WI38 (cell line): ENCODE measurements around the gene CHRNB4.

Experiments
- H3K4me3 ChIP-seq: 2 replicates; pipeline ENCODE4 v1.5.1; 2011; ENCODE audit warnings: low read depth, mild to moderate bottlenecking, control low read depth, low read length
- TF ChIP-seq, protein P1 (sequence below): IDR thresholded peaks from 2 replicates; pipeline ENCODE4 v1.5.1; 2012; ENCODE audit warnings: low read depth, mild to moderate bottlenecking, control low read depth, low read length

The CHRNB4 gene

DNA sequence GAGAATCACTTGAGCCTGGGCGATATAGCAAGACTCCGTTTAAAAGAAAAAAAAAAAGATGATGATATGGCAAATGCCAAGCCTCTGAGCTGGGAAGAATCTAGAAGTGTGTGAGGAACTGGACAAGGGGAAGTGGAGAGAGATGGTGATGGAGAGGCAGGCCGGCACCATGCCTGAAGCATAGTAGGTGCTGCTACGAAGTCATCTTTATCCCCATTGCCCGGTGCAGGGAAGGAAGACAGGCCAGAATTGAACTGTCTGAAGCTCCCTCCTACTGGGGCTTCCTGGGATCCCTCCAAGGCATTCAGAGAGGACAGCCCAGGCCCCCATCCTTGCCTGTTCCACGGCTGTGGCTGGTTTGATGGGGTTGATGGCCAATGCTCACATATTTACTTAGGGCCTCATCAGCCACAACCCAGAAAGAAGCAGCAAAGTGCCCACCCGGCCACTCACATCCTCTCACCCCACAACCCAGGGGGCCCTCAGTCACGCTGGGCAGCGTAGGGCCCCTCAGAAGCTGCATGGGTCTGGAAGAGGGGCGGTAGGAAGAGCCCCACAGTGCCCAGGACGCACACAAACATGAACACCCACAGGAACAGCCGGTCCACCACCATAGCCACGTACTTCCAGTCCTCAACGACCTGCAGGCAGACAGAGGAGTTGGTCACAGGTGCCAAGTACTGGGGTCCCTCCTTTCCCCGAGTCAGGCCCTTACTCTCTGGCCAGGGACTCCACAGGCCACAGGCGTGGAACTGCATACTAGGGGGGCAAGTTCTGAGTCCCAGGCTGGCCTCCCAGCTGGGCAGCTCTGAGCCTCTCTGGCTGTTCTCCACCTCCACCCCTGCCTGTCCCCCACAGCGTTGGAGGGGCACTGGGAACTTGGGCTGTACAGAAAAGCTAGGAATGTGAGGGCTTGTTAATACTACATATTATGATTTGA lies 16.1 kb downstream of the CHRNB4 start:
- no peak overlapping the region for H3K4me3 ChIP-seq
- TF ChIP-seq, protein P1, sequence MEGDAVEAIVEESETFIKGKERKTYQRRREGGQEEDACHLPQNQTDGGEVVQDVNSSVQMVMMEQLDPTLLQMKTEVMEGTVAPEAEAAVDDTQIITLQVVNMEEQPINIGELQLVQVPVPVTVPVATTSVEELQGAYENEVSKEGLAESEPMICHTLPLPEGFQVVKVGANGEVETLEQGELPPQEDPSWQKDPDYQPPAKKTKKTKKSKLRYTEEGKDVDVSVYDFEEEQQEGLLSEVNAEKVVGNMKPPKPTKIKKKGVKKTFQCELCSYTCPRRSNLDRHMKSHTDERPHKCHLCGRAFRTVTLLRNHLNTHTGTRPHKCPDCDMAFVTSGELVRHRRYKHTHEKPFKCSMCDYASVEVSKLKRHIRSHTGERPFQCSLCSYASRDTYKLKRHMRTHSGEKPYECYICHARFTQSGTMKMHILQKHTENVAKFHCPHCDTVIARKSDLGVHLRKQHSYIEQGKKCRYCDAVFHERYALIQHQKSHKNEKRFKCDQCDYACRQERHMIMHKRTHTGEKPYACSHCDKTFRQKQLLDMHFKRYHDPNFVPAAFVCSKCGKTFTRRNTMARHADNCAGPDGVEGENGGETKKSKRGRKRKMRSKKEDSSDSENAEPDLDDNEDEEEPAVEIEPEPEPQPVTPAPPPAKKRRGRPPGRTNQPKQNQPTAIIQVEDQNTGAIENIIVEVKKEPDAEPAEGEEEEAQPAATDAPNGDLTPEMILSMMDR = no peak

DNA sequence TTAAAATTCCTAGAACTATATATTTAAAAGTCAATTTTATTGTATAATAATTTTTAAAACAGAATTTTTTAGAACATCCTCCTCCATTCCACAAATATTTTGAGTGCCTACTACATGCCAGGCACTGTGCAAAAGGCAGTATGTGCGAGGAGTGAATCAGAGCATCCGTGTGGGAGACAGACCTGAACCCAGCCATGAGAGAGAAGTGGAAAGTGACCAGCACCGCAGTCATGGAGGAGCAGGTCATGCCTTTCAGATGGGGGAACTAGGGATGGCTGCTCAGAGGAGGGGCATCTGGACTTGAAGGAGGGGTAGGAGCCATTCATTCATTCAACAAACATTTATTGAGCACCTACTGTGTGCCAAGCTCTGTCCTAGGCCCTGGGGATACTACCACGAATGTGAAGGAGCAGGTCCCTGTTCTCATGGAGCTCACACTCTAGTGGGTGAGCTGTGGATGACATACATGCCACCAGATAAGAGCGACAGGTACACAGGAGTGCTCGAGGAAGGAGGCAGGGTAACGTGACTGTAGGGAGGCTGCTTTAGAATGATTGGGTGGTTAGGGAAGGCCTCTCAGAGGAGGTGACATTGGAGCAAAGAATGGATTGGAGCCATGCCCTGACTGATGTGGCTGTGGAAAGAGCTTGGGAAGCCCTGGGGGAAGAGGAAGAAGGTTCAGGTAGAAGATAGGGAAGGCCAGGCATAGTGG lies 17.1 kb downstream of the CHRNB4 start:
- TF ChIP-seq, protein P1 = no peak
- H3K4me3 ChIP-seq = no peak overlapping the region

GRCh38 chr15:78621810-78622402 lies 19.1 kb downstream of the CHRNB4 start:
- H3K4me3 ChIP-seq = no peak overlapping the region
- TF ChIP-seq, protein P1 = no peak

DNA sequence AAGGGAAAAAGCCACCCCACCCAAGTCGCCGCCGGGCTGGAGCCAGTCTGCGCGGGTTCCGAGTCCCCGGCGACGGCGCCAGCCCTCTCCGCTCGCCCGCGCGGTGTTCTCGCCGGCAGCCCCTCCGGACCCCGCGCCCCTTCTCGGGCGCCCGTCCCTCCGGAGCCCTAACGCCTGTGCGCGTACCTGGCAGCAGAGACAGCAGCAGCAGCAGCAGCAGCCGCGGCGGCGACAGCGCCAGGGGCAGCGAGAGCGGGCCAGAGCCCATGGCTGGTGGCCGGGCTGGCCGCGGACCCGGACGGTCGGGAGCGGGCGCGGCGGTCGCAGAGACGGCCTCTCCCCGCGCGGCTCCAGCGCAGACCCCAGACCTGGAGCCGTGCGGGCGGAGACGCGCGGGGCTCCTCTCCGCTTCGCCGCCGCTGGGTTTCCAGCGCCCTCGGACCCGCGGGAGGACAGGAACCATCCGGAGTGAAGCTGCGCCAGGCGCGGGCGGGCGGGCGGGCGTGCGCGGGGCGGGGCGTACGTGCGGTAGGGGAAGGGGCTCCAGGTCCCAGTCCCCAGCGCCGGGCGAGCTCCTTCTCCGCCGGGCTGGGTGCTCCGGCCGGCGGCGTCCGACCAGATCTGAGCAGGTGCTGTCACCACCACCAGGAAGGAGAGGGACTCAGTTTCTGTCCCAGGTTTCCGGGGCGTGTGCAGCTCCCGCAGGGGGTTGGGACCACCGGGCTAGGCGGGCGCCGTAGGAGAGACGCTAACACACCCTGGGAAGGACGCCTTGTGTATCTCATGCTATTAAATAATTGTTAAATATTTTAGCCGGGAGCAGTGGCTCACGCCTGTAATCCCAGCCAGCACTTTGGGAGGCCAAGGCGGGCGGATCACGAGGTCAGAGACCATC lies 20.2 kb downstream of the CHRNB4 start, which contains the start of gene CHRNA3:
CHRNA3 (minus strand) TSS at position 470 of the 895 bp plus-strand sequence; CDS start at position 268, 202 bp downstream.
- TF ChIP-seq, protein P1 = no peak

GRCh38 chr15:78620021-78620526 lies 20.9 kb downstream of the CHRNB4 start:
- TF ChIP-seq, protein P1 = no peak
- no peak overlapping the region for H3K4me3 ChIP-seq

More for the DNA sequence above, 20.2 kb downstream of the CHRNB4 start, which contains the start of gene CHRNA3:
- H3K4me3 ChIP-seq = no peak within 1 kb of the TSS
